AG04450 (cell line): ENCODE measurements around the gene BIN1. TPM values are rescaled to one million over a fixed set of nuclear protein-coding genes. Genes with fewer than 3 reads are reported as not detected.

Experiments
- CTCF ChIA-PET: fragments of 300-600, 350-600 bp; formaldehyde crosslinking; extraction: SDS; loops from one replicate; lab custom pipeline; 2022; ENCODE audit warnings: antibody characterized with exemption, inconsistent platforms; lab: Charles Lee
- POLR2A ChIA-PET: fragments of 350-600 bp; formaldehyde crosslinking; extraction: SDS; loops from one replicate; lab custom pipeline; 2021; ENCODE audit warnings: antibody characterized with exemption, inconsistent platforms; lab: Yijun Ruan, JAX
- DNase-seq: peaks from one replicate; pipeline ENCODE4 v3.0.0-alpha.2; 2011; ENCODE audit warnings: low read depth, low spot score
- H3K27ac ChIP-seq: one replicate; pipeline ENCODE4 v1.5.1; 2012; ENCODE audit warnings: low read depth, low read length, control low read depth
- H3K27me3 ChIP-seq: one replicate; pipeline ENCODE4 v1.6.0; 2012; ENCODE audit warnings: low read length; ENCODE audit not compliant: control insufficient read depth, insufficient read depth
- H3K4me3 ChIP-seq: 2 replicates; pipeline ENCODE4 v1.5.1; 2011; ENCODE audit warnings: mild to moderate bottlenecking, low read depth, low read length, control low read depth
- H3K9me3 ChIP-seq: 2 replicates; pipeline ENCODE4 v1.5.1; 2012; ENCODE audit warnings: low read length; ENCODE audit not compliant: control insufficient read depth, insufficient read depth
- polyA plus RNA-seq: library from polyadenylated mRNA; depleted of rRNA; stranded (reverse); fragments of >200 nt; gene quantifications from 2 replicates; pipeline ENCODE4 v1.2.3, GENCODE V29; 2011
- TF ChIP-seq, protein P1 (sequence below): IDR thresholded peaks from 2 replicates; pipeline ENCODE4 v1.5.1; 2011; ENCODE audit warnings: low read depth, low read length, control low read depth, inconsistent platforms

The BIN1 gene
- polyA plus RNA-seq, 1 experiment = 32.4 TPM

DNA sequence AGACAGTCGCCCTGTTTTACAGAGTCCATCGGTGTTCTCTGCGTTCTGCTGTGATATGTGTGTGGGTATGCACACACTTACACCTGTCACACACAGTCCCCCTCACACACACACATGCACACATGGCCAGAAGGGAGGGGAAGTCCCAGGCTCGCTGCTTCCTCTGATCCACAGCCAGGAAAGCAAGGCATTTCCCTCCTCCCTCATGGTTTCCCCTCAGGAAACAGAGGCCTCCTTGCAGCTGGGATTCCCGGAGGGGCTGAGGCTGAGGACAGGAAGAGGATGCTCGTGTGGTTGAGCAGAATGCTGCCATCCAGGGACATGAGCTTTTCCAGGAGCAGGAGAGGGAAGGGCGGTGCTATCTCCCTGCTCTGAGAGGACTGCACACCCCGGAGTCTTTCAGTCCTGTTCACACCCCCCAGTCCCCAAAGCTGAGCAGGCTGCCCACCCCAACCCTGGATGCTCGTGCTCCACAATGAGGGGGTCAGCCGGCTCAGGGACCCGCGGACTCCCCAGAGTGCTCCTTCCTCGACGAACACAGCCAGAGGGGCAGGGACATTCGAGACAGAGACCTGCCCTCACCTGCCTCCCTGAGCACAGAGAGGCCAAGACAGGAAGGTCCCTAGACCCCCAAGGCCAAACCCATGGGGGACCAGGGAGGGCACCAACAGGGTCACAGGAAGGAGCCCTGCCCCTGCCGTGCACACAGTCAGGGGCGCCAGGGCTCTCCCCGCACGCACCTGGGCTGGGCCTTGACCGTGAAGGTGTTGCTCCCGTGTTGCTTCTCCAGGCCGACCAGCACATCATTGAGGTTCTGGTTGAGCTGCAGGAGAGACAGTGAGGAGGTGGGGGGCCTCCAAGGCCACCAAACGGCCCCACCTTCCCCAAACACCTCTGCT, 45.3 kb downstream of the BIN1 start:
- Histone ChIP-seq H3K27me3 (no peaks in the 10 kb centered on the region), H3K27ac (no peak overlapping the region), H3K9me3 (no peaks in the 10 kb centered on the region; the same call in 1 of the 2 replicates), H3K4me3 (no peak overlapping the region)
- ChIA-PET CTCF (interaction anchor here (0.6 to 1.0 kb wide), 3 partner anchors 11 to 1248 kb away, joined by 3 to 6 read pairs (median 6); no protein-coding TSS in a partner anchor), POLR2A (no interaction called here)
- no peak for DNase-seq
- TF ChIP-seq, protein P1, sequence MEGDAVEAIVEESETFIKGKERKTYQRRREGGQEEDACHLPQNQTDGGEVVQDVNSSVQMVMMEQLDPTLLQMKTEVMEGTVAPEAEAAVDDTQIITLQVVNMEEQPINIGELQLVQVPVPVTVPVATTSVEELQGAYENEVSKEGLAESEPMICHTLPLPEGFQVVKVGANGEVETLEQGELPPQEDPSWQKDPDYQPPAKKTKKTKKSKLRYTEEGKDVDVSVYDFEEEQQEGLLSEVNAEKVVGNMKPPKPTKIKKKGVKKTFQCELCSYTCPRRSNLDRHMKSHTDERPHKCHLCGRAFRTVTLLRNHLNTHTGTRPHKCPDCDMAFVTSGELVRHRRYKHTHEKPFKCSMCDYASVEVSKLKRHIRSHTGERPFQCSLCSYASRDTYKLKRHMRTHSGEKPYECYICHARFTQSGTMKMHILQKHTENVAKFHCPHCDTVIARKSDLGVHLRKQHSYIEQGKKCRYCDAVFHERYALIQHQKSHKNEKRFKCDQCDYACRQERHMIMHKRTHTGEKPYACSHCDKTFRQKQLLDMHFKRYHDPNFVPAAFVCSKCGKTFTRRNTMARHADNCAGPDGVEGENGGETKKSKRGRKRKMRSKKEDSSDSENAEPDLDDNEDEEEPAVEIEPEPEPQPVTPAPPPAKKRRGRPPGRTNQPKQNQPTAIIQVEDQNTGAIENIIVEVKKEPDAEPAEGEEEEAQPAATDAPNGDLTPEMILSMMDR = no peak

DNA sequence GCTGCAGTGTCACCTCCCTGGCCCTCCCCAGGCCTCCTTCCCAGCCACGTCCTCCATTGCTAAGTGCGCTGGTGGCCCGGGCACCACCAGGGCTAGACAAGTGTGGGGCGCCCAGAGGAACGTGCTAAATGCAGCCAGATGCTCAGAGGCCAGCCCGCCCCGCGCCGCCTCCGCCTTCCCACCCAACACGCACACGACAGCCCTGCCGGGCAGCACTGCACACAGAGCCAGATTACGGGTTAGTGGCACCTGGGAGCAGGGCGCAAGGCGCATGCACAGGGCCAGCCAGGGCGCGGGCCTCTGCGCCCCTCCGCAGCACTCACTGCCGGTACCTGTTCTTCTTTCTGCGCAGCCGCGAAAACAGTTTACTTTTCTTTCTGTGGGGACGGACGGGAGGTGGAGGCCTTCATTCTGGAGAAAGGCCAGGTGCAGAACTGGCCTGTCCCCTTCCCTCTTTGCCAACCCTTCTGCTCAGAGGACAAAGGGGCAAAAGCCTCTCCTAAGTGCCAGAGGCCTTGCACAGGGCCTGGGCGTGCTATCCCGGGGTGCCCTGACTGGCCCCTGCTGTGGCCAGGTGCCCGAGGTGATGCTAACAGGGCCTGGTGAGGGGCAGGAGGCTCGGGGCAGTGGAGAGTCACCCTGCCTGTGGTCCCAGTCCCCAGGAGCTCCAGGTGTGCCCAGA, 46.5 kb downstream of the BIN1 start:
- TF ChIP-seq, protein P1 = no peak
- no peak for DNase-seq
- Histone ChIP-seq H3K9me3 (no peaks in the 10 kb centered on the region; the same call in 1 of the 2 replicates), H3K27ac (no peak overlapping the region), H3K27me3 (no peaks in the 10 kb centered on the region), H3K4me3 (no peak overlapping the region)
- POLR2A ChIA-PET = no interaction called here
- CTCF ChIA-PET = no interaction called here

DNA sequence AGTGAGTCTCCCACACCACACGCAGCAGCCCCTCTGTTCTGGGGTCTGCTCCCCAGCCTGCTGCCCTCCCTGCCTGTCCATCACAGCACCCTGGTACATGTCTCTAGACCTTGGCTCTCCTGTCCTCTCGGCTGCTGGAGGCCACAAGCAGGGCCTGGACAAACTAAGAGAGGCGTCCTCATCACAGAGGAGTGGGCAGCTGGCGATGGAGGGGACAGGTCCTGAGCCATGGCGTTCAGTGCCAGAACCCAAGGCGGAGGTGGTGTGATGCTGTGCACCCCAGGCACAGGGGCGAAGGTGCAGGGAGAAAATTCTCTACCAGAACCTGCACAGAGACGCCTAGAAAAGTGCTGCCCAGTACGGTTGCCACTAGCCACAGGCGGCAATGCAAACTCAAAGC, 47.4 kb downstream of the BIN1 start:
- ChIA-PET POLR2A (no interaction called here), CTCF (no interaction called here)
- Histone ChIP-seq H3K4me3 (no peak overlapping the region), H3K9me3 (no peaks in the 10 kb centered on the region; the same call in 1 of the 2 replicates), H3K27ac (no peak overlapping the region), H3K27me3 (no peaks in the 10 kb centered on the region)
- no peak for DNase-seq
- TF ChIP-seq, protein P1 = no peak

DNA sequence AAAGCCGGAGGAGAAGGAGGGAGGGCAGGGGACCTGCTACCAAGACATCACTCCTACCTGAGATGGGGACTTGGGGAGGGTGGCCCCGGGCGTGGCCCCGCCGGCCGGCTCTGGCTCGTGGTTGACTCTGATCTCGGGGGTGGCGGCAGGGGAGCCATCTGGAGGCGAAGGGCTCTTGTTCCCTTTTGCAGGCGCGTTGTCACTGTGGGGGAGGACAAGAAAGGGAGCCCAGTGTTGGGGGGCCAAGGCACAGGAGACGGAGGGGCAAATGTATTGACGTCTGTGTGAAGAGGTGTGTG, 48.1 kb downstream of the BIN1 start:
- TF ChIP-seq, protein P1 = no peak
- POLR2A ChIA-PET = no interaction called here
- Histone ChIP-seq H3K9me3 (no peaks in the 10 kb centered on the region; the same call in 1 of the 2 replicates), H3K4me3 (no peak overlapping the region), H3K27me3 (no peaks in the 10 kb centered on the region), H3K27ac (no peak overlapping the region)
- DNase-seq = no peak
- CTCF ChIA-PET = no interaction called here
